ENCODE results near the gene CASZ1.

Gene CASZ1

DNA sequence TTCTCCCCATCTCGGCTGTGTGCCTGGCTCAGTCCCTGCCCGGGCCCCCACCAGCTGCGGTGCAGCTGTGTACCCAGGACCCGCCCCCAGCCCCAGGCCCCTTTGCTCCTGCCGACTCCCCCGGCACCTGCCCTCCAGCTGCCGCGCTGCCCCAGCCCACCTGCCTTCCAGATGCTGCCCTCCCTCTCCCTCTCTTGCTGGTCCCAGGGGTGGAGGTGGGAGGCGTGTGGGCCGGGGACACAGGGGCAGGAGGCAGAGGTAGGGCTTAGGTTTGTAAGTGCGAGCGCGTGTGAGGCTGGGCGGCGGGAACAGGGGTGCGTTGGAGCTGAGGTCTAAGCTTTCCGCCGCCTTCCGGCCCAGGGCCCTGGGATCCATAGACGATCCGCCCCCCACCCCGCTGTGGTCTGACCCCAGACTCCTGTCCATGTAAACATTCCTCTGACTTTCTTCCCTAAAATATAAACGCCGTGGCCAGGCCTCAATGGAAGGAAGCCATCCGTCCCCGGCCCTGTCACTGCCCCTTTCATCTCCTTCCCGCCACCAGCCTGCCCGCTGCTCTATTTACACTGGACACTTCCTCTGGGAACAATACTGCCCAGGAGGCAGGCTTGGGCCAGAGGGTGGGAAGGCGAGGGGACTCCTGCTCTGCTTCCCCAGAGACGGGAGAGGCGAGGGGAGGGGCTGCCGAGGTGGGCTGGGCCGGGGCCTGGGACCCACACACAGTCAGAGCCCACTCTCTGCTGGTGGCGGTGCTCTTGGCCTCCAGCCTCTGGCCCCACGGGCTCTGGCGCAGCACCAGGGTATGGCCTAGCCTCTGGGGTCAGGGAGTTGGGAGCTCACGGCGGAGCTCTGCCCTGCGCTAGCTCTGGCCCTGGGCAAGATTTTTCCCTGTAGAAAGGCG is 128.3 kb downstream of the CASZ1 start:
- H3K4me1 ChIP-seq (ENCODE audit: control insufficient read depth in 5 of 5, insufficient read depth in 5 of 5, low read length in 5 of 5), result peaks cover 0 to 43% (median 29%) of the 10 kb centered on the region in 5 donors
- peaks cover 0 to 10% (median 3%) of the 10 kb centered on the region in 5 donors for H3K36me3 ChIP-seq (ENCODE audit: control insufficient read depth in 5 of 5, insufficient read depth in 5 of 5, low read length in 5 of 5)
- no peak overlapping the region for H3K4me3 ChIP-seq (ENCODE audit: low read depth in 1 of 5, low read length in 5 of 5)
- no peaks in the 10 kb centered on the region for H3K9me3 ChIP-seq (ENCODE audit: control insufficient read depth in 5 of 5, low read length in 5 of 5)
- no peak overlapping the region for H3K27ac ChIP-seq (ENCODE audit: low read depth, low read length)
- peaks cover 0 to 12% (median 7%) of the 10 kb centered on the region in 5 donors for H3K27me3 ChIP-seq (ENCODE audit: control insufficient read depth in 5 of 5, insufficient read depth in 4 of 5, low read length in 5 of 5)
- H3K9ac ChIP-seq (ENCODE audit: low read length in 5 of 5), result peak overlapping the region in 1 of 5 donors; percentile 41

DNA sequence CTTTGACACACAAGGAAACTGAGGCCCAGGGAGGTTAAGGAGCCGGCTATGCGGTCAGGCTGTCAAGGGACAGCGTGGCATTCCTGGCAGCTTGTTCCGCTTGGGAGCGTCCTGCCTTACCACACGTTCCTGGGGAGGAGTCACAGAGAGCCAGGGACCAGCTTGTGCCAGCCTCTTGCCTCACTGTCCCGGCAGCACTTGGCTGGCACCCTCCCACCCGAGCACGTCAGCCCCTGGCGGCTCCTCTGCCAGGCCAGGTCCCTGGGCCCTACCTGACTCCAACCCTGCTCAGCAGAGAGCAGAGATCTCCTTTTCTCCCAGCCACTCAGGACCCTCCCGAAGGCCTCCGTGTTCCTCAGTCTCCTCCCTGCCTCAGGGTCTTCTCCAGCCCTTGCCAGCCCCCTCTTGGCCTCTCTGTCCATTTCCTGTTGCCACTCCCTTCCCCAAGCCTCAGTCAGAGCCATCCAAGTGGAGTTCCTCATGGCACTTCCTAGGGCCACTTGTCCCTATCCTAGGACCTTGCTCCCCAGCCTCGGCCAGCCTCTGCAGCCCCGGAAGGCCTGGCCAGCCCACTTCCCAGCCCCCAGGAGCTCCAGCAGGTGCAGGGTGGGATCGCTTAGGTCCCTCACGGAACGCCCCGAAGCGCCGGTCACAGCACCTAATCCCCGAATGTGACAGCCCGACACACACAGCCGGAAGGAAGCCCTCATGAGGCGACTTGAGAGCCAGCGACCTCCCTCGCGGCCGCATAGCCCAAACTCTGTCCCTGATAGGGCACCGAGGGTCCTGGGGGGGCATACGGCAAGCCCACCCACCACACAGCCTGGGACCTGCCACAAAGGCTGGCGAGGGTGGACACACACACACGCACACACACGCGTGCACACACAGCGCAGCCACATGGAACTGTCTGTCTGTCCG is 130.3 kb downstream of the CASZ1 start:
- H3K4me3 ChIP-seq (ENCODE audit: low read depth in 1 of 5, low read length in 5 of 5), result no peak overlapping the region
- H3K27ac ChIP-seq (ENCODE audit: low read depth, low read length), result no peak overlapping the region
- peaks cover 0 to 10% (median 3%) of the 10 kb centered on the region in 5 donors for H3K36me3 ChIP-seq (ENCODE audit: control insufficient read depth in 5 of 5, insufficient read depth in 5 of 5, low read length in 5 of 5)
- peak overlapping the region in 2 of 5 donors; percentile 10 to 23 for H3K9ac ChIP-seq (ENCODE audit: low read length in 5 of 5)
- peaks cover 0 to 6% (median 2%) of the 10 kb centered on the region in 5 donors for H3K27me3 ChIP-seq (ENCODE audit: control insufficient read depth in 5 of 5, insufficient read depth in 4 of 5, low read length in 5 of 5)
- H3K9me3 ChIP-seq (ENCODE audit: control insufficient read depth in 5 of 5, low read length in 5 of 5), result no peaks in the 10 kb centered on the region
- peaks cover 0 to 42% (median 32%) of the 10 kb centered on the region in 5 donors for H3K4me1 ChIP-seq (ENCODE audit: control insufficient read depth in 5 of 5, insufficient read depth in 5 of 5, low read length in 5 of 5)

DNA sequence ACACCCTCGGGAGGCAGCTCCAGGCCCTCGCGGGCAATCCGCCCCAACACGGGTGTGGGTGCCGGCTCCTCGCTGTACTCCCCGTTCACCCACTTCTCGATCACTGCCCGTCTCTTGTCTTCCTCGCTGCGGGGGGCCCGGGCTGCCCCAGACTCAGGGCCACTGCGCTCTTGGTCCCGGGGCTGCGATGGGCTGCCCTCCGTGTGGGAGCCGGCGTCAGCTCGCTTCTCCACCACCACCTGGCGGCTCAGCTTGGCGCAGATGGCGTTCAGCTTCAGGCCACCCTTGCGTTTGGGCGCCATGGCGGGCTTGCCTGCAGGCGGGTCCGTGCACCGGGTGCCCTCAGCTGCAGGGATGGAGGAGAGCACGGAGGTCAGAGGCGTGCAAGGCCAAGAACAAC is 131.2 kb downstream of the CASZ1 start:
- Histone ChIP-seq H3K27me3 (ENCODE audit: control insufficient read depth in 5 of 5, insufficient read depth in 4 of 5, low read length in 5 of 5) (peaks cover 0 to 2% (median 0%) of the 10 kb centered on the region in 5 donors), H3K9ac (ENCODE audit: low read length in 5 of 5) (no peak overlapping the region), H3K4me1 (ENCODE audit: control insufficient read depth in 5 of 5, insufficient read depth in 5 of 5, low read length in 5 of 5) (peaks cover 0 to 42% (median 32%) of the 10 kb centered on the region in 5 donors), H3K9me3 (ENCODE audit: control insufficient read depth in 5 of 5, low read length in 5 of 5) (no peaks in the 10 kb centered on the region), H3K36me3 (ENCODE audit: control insufficient read depth in 5 of 5, insufficient read depth in 5 of 5, low read length in 5 of 5) (peaks cover 0 to 11% (median 3%) of the 10 kb centered on the region in 5 donors), H3K27ac (ENCODE audit: low read depth, low read length) (no peak overlapping the region), H3K4me3 (ENCODE audit: low read depth in 1 of 5, low read length in 5 of 5) (no peak overlapping the region)

DNA sequence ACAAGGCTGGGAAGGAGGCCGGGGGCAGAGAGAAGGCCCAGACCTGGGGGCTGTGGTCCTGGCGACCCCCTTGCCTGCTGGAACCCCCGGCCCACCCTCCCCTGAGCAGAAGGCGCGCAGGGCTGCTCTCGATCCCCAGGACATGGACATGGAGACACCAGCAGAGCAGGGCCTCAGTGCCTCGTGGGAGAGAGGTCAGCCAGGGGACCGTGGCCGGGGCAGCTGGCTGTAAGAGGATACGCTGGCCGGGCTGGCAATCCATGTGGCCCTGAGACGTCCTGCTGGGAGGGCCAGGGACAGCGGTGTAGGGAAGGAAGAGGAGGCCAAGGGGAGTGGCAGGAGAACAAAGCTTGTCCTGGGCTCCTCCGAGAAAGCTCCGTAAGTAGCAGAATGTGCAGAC is 132.2 kb downstream of the CASZ1 start:
- Histone ChIP-seq H3K4me1 (ENCODE audit: control insufficient read depth in 5 of 5, insufficient read depth in 5 of 5, low read length in 5 of 5) (peaks cover 0 to 42% (median 32%) of the 10 kb centered on the region in 5 donors), H3K9me3 (ENCODE audit: control insufficient read depth in 5 of 5, low read length in 5 of 5) (no peaks in the 10 kb centered on the region), H3K4me3 (ENCODE audit: low read depth in 1 of 5, low read length in 5 of 5) (peak overlapping the region in 1 of 5 donors; percentile 4), H3K9ac (ENCODE audit: low read length in 5 of 5) (no peak overlapping the region), H3K36me3 (ENCODE audit: control insufficient read depth in 5 of 5, insufficient read depth in 5 of 5, low read length in 5 of 5) (peaks cover 0 to 20% (median 10%) of the 10 kb centered on the region in 5 donors), H3K27me3 (ENCODE audit: control insufficient read depth in 5 of 5, insufficient read depth in 4 of 5, low read length in 5 of 5) (no peaks in the 10 kb centered on the region), H3K27ac (ENCODE audit: low read depth, low read length) (no peak overlapping the region)

DNA sequence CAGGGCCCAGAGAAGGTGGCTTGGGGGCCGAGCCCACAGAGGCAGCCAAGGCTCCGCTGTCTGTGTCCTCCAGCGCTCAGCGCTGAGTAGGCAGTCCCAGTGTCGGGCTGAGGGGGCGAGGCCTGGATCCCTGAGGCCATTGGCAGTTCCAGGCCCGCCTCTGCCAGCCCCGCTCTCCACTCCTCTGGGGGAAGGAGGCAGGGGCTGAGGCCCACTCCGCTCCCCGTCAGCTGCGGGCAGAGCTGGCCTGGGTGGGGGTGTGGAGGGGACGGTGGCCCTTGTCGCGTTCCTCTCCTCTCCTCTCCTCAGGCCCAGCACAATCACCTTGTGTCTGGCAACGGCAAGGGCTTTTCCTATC is 132.8 kb downstream of the CASZ1 start:
- Histone ChIP-seq H3K27ac (ENCODE audit: low read depth, low read length) (no peak overlapping the region), H3K4me1 (ENCODE audit: control insufficient read depth in 5 of 5, insufficient read depth in 5 of 5, low read length in 5 of 5) (peaks cover 0 to 42% (median 28%) of the 10 kb centered on the region in 5 donors), H3K9ac (ENCODE audit: low read length in 5 of 5) (peak overlapping the region in 1 of 5 donors; percentile 21)

DNA sequence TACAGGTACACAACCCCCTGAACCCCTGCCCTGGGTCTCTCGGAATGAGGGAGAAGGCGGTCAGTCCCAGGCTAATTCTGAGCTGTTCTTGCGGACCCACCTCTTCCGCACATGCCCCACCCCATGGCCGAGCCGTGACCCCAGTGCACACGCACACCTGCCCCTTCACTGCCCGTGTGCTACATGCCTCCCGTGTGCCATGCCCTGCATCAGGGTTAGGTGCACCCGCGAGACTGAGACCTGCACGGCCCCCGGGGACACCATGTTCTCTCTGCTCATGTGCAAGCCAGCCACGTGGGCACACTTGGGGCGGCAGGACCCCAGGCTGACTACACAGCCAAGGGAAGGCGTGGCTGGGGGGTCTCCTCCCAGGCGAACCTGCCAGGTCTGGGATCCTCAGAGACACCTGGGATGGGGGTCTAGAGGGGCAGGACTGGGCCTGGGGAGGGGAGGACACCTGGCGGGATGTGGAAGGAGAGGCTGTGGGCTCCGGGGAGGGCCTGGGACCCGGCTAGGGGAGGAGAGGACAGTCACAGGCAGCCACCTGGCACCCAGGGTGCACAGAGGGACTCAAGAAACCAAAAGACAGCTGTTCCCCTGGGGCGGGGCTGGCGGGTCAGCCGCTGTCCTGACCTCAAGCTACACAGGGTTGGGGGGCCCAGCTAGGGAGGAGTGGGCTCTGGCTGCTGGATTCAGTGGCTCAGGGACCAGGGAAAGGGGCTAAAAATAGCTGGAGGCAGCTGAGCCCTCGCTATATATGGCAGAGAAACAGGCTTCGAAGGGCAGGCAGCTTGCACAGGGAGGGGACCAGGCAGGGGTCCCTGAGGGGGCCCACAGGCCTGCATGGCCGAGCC is 133.4 kb downstream of the CASZ1 start:
- H3K27ac ChIP-seq (ENCODE audit: low read depth, low read length), result no peak overlapping the region
- peaks cover 0 to 4% (median 0%) of the 10 kb centered on the region in 5 donors for H3K27me3 ChIP-seq (ENCODE audit: control insufficient read depth in 5 of 5, insufficient read depth in 4 of 5, low read length in 5 of 5)
- peaks cover 0 to 23% (median 13%) of the 10 kb centered on the region in 5 donors for H3K36me3 ChIP-seq (ENCODE audit: control insufficient read depth in 5 of 5, insufficient read depth in 5 of 5, low read length in 5 of 5)
- H3K4me3 ChIP-seq (ENCODE audit: low read depth in 1 of 5, low read length in 5 of 5), result peak overlapping the region in 1 of 5 donors; percentile 36
- peaks cover 0 to 36% (median 23%) of the 10 kb centered on the region in 5 donors for H3K4me1 ChIP-seq (ENCODE audit: control insufficient read depth in 5 of 5, insufficient read depth in 5 of 5, low read length in 5 of 5)
- H3K9ac ChIP-seq (ENCODE audit: low read length in 5 of 5), result peak overlapping the region in 1 of 5 donors; percentile 21
- no peaks in the 10 kb centered on the region for H3K9me3 ChIP-seq (ENCODE audit: control insufficient read depth in 5 of 5, low read length in 5 of 5)

More for the DNA sequence above, 132.8 kb downstream of the CASZ1 start:
- Histone ChIP-seq H3K27me3 (ENCODE audit: control insufficient read depth in 5 of 5, insufficient read depth in 4 of 5, low read length in 5 of 5) (peaks cover 0 to 4% (median 0%) of the 10 kb centered on the region in 5 donors), H3K4me3 (ENCODE audit: low read depth in 1 of 5, low read length in 5 of 5) (peak overlapping the region in 1 of 5 donors; percentile 36), H3K36me3 (ENCODE audit: control insufficient read depth in 5 of 5, insufficient read depth in 5 of 5, low read length in 5 of 5) (peaks cover 0 to 23% (median 13%) of the 10 kb centered on the region in 5 donors), H3K9me3 (ENCODE audit: control insufficient read depth in 5 of 5, low read length in 5 of 5) (no peaks in the 10 kb centered on the region)

DNA sequence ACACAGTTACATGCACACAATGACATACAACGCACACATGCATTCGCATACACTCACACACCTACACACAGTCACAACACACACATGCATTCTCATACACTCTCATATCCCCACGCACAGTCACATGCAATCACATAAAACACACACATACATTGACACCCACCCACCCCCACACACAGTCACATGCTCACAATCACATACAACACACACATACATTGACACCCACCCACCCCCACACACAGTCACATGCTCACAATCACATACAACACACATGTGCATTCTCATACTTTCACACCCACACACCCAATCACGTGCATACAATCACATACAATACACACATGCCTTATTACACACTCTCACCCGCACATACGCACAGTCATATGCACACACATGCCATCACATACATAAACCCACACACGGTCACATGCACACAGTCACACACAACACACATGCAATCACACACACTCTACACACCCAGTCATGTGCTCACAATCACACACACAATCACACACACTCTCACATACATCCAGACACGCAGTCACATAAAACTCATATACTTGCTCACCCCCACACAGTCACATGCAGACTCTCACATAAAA is 134.3 kb downstream of the CASZ1 start:
- peaks cover 0 to 4% (median 0%) of the 10 kb centered on the region in 5 donors for H3K27me3 ChIP-seq (ENCODE audit: control insufficient read depth in 5 of 5, insufficient read depth in 4 of 5, low read length in 5 of 5)
- H3K27ac ChIP-seq (ENCODE audit: low read depth, low read length), result no peak overlapping the region
- no peak overlapping the region for H3K4me3 ChIP-seq (ENCODE audit: low read depth in 1 of 5, low read length in 5 of 5)
- no peak overlapping the region for H3K9ac ChIP-seq (ENCODE audit: low read length in 5 of 5)
- peaks cover 0 to 23% (median 13%) of the 10 kb centered on the region in 5 donors for H3K36me3 ChIP-seq (ENCODE audit: control insufficient read depth in 5 of 5, insufficient read depth in 5 of 5, low read length in 5 of 5)
- peaks cover 0 to 34% (median 23%) of the 10 kb centered on the region in 5 donors for H3K4me1 ChIP-seq (ENCODE audit: control insufficient read depth in 5 of 5, insufficient read depth in 5 of 5, low read length in 5 of 5)
- no peaks in the 10 kb centered on the region for H3K9me3 ChIP-seq (ENCODE audit: control insufficient read depth in 5 of 5, low read length in 5 of 5)

DNA sequence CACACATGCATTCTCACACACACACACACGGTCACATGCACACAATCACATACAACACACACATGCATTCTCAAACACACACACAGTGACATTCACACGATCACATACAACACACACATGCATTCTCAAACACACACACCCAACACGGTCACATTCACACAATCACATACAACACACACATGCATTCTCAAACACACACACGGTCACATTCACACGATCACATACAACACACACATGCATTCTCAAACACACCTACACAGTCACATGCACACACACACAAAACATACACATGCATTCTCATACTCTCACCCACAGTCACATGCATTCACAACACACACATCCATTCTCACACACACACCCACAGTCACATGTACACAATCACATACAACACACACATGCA is 135.0 kb downstream of the CASZ1 start:
- H3K36me3 ChIP-seq (ENCODE audit: control insufficient read depth in 5 of 5, insufficient read depth in 5 of 5, low read length in 5 of 5), result peaks cover 0 to 23% (median 13%) of the 10 kb centered on the region in 5 donors

More for the DNA sequence above, 135.0 kb downstream of the CASZ1 start:
- Histone ChIP-seq H3K4me3 (ENCODE audit: low read depth in 1 of 5, low read length in 5 of 5) (no peak overlapping the region), H3K9me3 (ENCODE audit: control insufficient read depth in 5 of 5, low read length in 5 of 5) (no peaks in the 10 kb centered on the region), H3K27ac (ENCODE audit: low read depth, low read length) (no peak overlapping the region), H3K9ac (ENCODE audit: low read length in 5 of 5) (no peak overlapping the region), H3K4me1 (ENCODE audit: control insufficient read depth in 5 of 5, insufficient read depth in 5 of 5, low read length in 5 of 5) (peaks cover 0 to 34% (median 23%) of the 10 kb centered on the region in 5 donors), H3K27me3 (ENCODE audit: control insufficient read depth in 5 of 5, insufficient read depth in 4 of 5, low read length in 5 of 5) (peaks cover 0 to 4% (median 0%) of the 10 kb centered on the region in 5 donors)
